A673 (cell line): ENCODE data around the gene ATRIP.

Experiments
- EZH2 ChIP-seq: fragments of 200-600 bp; sonication (generic); IDR thresholded peaks from 2 replicates; pipeline ENCODE4 v1.6.1; 2017; ENCODE audit warnings: borderline replicate concordance, low read depth, mild to moderate bottlenecking, mixed read lengths, antibody characterized with exemption, low read length; ENCODE audit not compliant: poor library complexity, severe bottlenecking
- TF ChIP-seq, protein P1 (sequence below): fragments of 300-800, 200-600 bp; sonication (generic); conservative IDR thresholded peaks from 2 replicates; pipeline ENCODE4 v1.5.1; 2017; ENCODE audit warnings: low read depth, mild to moderate bottlenecking, antibody characterized with exemption, low read length, moderate library complexity, mixed read lengths

DNA sequence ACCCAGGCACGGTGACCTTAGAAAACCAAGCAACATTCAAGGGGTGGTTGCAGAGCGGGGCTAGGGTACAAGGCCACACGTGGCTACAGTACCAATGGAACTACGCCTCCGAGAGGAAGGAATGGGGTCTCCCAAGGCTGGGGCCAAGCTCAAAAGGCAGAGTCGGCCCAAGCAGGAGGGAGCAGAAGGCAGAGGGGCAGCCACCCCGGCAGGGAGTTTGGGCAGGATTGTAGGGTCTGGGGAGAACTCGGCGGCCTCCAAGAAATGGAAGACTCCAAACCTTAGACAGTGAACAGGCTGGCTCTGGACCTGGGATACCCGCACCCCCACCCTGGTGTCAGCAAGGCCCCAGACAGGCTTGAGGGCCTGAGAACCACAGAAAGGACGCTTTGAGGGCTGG is 28.7 kb downstream of the ATRIP start:
- TF ChIP-seq, protein P1, sequence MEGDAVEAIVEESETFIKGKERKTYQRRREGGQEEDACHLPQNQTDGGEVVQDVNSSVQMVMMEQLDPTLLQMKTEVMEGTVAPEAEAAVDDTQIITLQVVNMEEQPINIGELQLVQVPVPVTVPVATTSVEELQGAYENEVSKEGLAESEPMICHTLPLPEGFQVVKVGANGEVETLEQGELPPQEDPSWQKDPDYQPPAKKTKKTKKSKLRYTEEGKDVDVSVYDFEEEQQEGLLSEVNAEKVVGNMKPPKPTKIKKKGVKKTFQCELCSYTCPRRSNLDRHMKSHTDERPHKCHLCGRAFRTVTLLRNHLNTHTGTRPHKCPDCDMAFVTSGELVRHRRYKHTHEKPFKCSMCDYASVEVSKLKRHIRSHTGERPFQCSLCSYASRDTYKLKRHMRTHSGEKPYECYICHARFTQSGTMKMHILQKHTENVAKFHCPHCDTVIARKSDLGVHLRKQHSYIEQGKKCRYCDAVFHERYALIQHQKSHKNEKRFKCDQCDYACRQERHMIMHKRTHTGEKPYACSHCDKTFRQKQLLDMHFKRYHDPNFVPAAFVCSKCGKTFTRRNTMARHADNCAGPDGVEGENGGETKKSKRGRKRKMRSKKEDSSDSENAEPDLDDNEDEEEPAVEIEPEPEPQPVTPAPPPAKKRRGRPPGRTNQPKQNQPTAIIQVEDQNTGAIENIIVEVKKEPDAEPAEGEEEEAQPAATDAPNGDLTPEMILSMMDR: no peak
- TF ChIP-seq EZH2: no peak
